Fibroblast of the aortic adventitia (primary cell): ENCODE measurements around the gene TEX14. TPM values are rescaled to one million over a fixed set of nuclear protein-coding genes. Genes with fewer than 3 reads are reported as not detected.

Experiments used
- DNase-seq: peaks from one replicate; pipeline ENCODE4 v3.0.0-alpha.2; 2010; ENCODE audit warnings: low read depth
- H3K4me3 ChIP-seq: 2 replicates; pipeline ENCODE4 v1.5.1; 2011; ENCODE audit warnings: low read depth, mild to moderate bottlenecking, control low read depth, low read length, moderate library complexity
- total RNA-seq: library from RNA; depleted of rRNA; stranded (reverse); fragments of >200 nt; gene quantifications from 2 replicates; pipeline ENCODE4 v1.2.3, GENCODE V29; 2012; ENCODE audit warnings: low replicate concordance
- TF ChIP-seq, protein P1 (sequence below): IDR thresholded peaks from 2 replicates; pipeline ENCODE4 v1.5.1; 2011; ENCODE audit warnings: mild to moderate bottlenecking, low read length, control low read depth, inconsistent platforms; ENCODE audit not compliant: insufficient read depth

Gene TEX14
- total RNA-seq, 1 donor: not detected

- H3K4me3 ChIP-seq: no peak overlapping the region
- peak; percentile 73 for DNase-seq
- TF ChIP-seq, protein P1, sequence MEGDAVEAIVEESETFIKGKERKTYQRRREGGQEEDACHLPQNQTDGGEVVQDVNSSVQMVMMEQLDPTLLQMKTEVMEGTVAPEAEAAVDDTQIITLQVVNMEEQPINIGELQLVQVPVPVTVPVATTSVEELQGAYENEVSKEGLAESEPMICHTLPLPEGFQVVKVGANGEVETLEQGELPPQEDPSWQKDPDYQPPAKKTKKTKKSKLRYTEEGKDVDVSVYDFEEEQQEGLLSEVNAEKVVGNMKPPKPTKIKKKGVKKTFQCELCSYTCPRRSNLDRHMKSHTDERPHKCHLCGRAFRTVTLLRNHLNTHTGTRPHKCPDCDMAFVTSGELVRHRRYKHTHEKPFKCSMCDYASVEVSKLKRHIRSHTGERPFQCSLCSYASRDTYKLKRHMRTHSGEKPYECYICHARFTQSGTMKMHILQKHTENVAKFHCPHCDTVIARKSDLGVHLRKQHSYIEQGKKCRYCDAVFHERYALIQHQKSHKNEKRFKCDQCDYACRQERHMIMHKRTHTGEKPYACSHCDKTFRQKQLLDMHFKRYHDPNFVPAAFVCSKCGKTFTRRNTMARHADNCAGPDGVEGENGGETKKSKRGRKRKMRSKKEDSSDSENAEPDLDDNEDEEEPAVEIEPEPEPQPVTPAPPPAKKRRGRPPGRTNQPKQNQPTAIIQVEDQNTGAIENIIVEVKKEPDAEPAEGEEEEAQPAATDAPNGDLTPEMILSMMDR: no peak
Observed at GRCh38 chr17:58643147-58643546, 48.7 kb downstream of the TEX14 start.

DNA sequence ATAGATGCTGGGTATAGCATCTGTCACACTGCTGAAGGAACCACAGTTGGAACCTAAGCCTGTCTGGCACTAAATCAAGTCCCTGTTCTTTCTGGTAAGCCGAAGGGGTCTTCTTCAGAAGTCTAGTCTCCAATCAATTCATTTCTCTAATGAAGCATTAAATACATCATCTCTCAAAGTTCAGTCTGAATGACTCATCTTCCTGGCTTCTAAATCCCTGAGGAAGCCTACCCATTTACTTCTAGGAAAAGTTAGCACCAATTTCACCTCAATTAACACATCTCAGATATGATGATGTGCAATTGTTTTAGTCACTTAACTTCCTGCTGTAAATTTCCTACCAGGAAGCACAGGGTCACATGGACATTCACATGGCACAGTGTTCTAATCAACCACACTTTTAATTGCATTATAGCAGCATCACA is 49.9 kb downstream of the TEX14 start:
- TF ChIP-seq, protein P1: no peak
- DNase-seq: no peak
- H3K4me3 ChIP-seq: no peak overlapping the region

GRCh38 chr17:58640202-58640601 is 51.6 kb downstream of the TEX14 start:
- no peak for DNase-seq
- TF ChIP-seq, protein P1: no peak
- H3K4me3 ChIP-seq: no peak overlapping the region

DNA sequence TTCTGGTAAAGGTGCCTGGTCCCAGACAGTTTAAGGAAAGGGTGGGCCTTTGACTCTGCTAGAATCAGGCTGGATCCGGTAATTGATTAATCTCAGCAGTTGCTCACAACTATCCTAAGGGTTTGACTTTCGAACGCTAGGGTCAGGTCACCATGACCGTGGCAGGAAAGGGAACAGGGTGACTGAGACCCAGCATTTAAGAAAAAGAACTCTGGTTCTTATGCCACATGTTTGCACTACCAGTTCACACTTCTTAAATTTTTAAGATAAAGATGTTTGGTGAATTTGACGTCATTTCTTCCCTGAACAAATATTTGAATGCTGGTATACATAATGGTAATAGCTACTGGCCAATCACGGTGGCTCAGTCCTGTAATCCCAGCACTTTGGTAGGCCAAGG is 52.2 kb downstream of the TEX14 start:
- TF ChIP-seq, protein P1: no peak
- no peak overlapping the region for H3K4me3 ChIP-seq
- no peak for DNase-seq

GRCh38 chr17:58637011-58637570 is 54.8 kb downstream of the TEX14 start:
- DNase-seq: no peak
- TF ChIP-seq, protein P1: no peak
- H3K4me3 ChIP-seq: no peak overlapping the region

- TF ChIP-seq, protein P1: no peak
- peak overlapping the region; percentile 58 for H3K4me3 ChIP-seq
- no peak for DNase-seq
Observed at GRCh38 chr17:58632324-58633314, 59.2 kb downstream of the TEX14 start.
